Measurements from ENCODE around the gene PDS5B. TPM values are rescaled to one million over a fixed set of nuclear protein-coding genes. Genes with fewer than 3 reads are reported as not detected.

PDS5B gene
- total and polyA plus RNA-seq, 2 donors (not counting 1 experiment from before 2014, with no cell fraction given), result 6.6 to 62.9 TPM

DNA sequence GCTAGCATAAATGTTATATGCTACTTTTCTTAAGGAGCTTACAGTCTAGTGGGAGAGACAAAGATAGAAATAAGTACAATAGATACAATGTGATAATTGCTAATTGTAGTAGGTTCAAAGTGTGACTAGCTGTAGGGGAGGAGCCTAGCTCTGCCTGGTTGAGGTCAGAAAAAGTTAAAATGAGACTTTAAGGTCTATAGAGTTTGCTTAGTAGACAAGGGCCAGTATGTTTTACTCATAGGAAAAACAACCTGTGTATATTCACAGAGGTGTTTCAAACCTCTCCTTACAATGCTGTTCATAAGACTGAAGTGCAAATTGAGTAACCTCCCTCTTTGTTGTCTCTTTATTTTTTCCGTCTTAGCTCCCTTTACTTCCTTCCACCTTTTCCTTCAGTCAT is 56.1 kb downstream of the PDS5B start:
- no peak overlapping the region for H3K4me3 ChIP-seq (ENCODE audit: control extremely low read depth in 1 of 5, extremely low read depth in 1 of 5, insufficient read depth in 1 of 5, low read depth in 2 of 5, low read length in 4 of 5)
- H3K27ac Mint-ChIP-seq, result no peak overlapping the region
- no CpG with 5 or more reads among the region's 1 CpG for WGBS (ENCODE audit: insufficient coverage)
- no peak for TF ChIP-seq EZH2 (IDR thresholded peaks at IDR 0.05; ENCODE audit: borderline replicate concordance, insufficient read depth, low read depth, low read length, poor library complexity, severe bottlenecking)
- TF ChIP-seq, protein P1, sequence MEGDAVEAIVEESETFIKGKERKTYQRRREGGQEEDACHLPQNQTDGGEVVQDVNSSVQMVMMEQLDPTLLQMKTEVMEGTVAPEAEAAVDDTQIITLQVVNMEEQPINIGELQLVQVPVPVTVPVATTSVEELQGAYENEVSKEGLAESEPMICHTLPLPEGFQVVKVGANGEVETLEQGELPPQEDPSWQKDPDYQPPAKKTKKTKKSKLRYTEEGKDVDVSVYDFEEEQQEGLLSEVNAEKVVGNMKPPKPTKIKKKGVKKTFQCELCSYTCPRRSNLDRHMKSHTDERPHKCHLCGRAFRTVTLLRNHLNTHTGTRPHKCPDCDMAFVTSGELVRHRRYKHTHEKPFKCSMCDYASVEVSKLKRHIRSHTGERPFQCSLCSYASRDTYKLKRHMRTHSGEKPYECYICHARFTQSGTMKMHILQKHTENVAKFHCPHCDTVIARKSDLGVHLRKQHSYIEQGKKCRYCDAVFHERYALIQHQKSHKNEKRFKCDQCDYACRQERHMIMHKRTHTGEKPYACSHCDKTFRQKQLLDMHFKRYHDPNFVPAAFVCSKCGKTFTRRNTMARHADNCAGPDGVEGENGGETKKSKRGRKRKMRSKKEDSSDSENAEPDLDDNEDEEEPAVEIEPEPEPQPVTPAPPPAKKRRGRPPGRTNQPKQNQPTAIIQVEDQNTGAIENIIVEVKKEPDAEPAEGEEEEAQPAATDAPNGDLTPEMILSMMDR (IDR thresholded peaks at IDR 0.05), result no peak
- peaks cover 5% of the 10 kb centered on the region for H4K20me1 ChIP-seq (ENCODE audit: control insufficient read depth, insufficient read depth, low read length, poor library complexity, severe bottlenecking)
- no peak overlapping the region for H3K27ac ChIP-seq (ENCODE audit: low read length in 2 of 2)
- peaks cover 54% of the 10 kb centered on the region for H3K4me1 Mint-ChIP-seq
- H3K27me3 ChIP-seq (replicated peaks in 1 of 4; ENCODE audit: control extremely low read depth in 1 of 4, control insufficient read depth in 3 of 4, insufficient read depth in 4 of 4, low read length in 3 of 4), result no peaks in the 10 kb centered on the region
- H3K4me1 ChIP-seq (ENCODE audit: control insufficient read depth in 2 of 2, insufficient read depth in 2 of 2, low read length in 2 of 2), result peaks cover 10 to 33% of the 10 kb centered on the region in 2 donors
- no peak overlapping the region for H2AFZ ChIP-seq (ENCODE audit: insufficient read depth, low read depth, low read length, poor library complexity, severe bottlenecking)
- no peaks in the 10 kb centered on the region for H3K9me3 Mint-ChIP-seq (ENCODE audit: insufficient read depth)
- no peaks in the 10 kb centered on the region for H3K27me3 Mint-ChIP-seq
- ChIA-PET POLR2A (no interaction called here), CTCF (interaction anchor here (0.6 to 2.9 kb wide), 13 partner anchors 9 to 732 kb away, joined by 3 to 32 read pairs (median 4); partner anchors contain the start of gene PDS5B)
- intact Hi-C loops (cut with micrococcal nuclease), result no loop called here
- no peak overlapping the region for H3K9ac ChIP-seq (ENCODE audit: low read length)
- no peak overlapping the region for H3K4me2 ChIP-seq (replicated peaks; ENCODE audit: low read depth, low read length, poor library complexity, severe bottlenecking)
- no peaks in the 10 kb centered on the region for H3K36me3 ChIP-seq (replicated peaks in 1 of 2; ENCODE audit: control extremely low read depth in 1 of 2, control insufficient read depth in 1 of 2, extremely low read depth in 1 of 2, insufficient read depth in 2 of 2, low read length in 1 of 2)
- peaks cover 88% of the 10 kb centered on the region for H3K79me2 ChIP-seq (ENCODE audit: control insufficient read depth, insufficient read depth, low read length)
- H3K4me3 Mint-ChIP-seq, result no peak overlapping the region
- DNase-seq (no peak), ATAC-seq (ENCODE audit: low read depth) (no peak)
- H3K9me3 ChIP-seq (ENCODE audit: control extremely low read depth in 1 of 3, control insufficient read depth in 2 of 3, insufficient read depth in 1 of 3, low read length in 2 of 3), result no peaks in the 10 kb centered on the region

DNA sequence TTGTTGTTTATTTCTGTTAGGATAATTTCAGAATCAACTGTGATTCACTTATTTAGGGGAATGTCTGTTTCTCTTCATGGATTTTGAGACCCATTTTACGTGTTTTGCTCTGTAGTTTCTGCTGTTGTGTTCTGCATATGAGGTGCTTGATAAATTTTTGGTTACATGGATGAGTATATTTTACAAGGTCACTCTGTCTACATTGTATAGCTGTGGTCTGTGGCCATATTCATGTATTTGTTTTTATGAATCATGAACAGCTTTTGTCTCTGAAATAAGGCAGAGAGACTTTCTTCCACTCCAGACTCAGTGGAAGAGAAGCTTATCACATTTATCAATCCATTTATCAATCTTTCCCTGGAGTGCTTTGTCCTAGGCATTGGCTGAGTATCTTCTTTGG is 56.6 kb downstream of the PDS5B start:
- no peak overlapping the region for H3K27ac Mint-ChIP-seq
- no peak for ATAC-seq (ENCODE audit: low read depth)
- intact Hi-C loops (cut with micrococcal nuclease), result no loop called here
- Histone ChIP-seq H3K27me3 (replicated peaks in 1 of 4; ENCODE audit: control extremely low read depth in 1 of 4, control insufficient read depth in 3 of 4, insufficient read depth in 4 of 4, low read length in 3 of 4) (no peaks in the 10 kb centered on the region), H2AFZ (ENCODE audit: insufficient read depth, low read depth, low read length, poor library complexity, severe bottlenecking) (no peak overlapping the region), H3K9me3 (ENCODE audit: control extremely low read depth in 1 of 3, control insufficient read depth in 2 of 3, insufficient read depth in 1 of 3, low read length in 2 of 3) (no peaks in the 10 kb centered on the region), H3K79me2 (ENCODE audit: control insufficient read depth, insufficient read depth, low read length) (peaks cover 89% of the 10 kb centered on the region), H3K9ac (ENCODE audit: low read length) (no peak overlapping the region), H4K20me1 (ENCODE audit: control insufficient read depth, insufficient read depth, low read length, poor library complexity, severe bottlenecking) (peaks cover 5% of the 10 kb centered on the region), H3K36me3 (replicated peaks in 1 of 2; ENCODE audit: control extremely low read depth in 1 of 2, control insufficient read depth in 1 of 2, extremely low read depth in 1 of 2, insufficient read depth in 2 of 2, low read length in 1 of 2) (no peaks in the 10 kb centered on the region), H3K27ac (ENCODE audit: low read length in 2 of 2) (no peak overlapping the region), H3K4me3 (ENCODE audit: control extremely low read depth in 1 of 5, extremely low read depth in 1 of 5, insufficient read depth in 1 of 5, low read depth in 2 of 5, low read length in 4 of 5) (no peak overlapping the region), H3K4me2 (replicated peaks; ENCODE audit: low read depth, low read length, poor library complexity, severe bottlenecking) (no peak overlapping the region), H3K4me1 (ENCODE audit: control insufficient read depth in 2 of 2, insufficient read depth in 2 of 2, low read length in 2 of 2) (peaks cover 14 to 39% of the 10 kb centered on the region in 2 donors)
- H3K4me1 Mint-ChIP-seq, result peaks cover 57% of the 10 kb centered on the region
- WGBS (ENCODE audit: insufficient coverage), result no CpG with 5 or more reads among the region's 1 CpG
- no peaks in the 10 kb centered on the region for H3K9me3 Mint-ChIP-seq (ENCODE audit: insufficient read depth)
- ChIA-PET POLR2A (no interaction called here), CTCF (interaction anchor here (0.8 to 2.9 kb wide), 9 partner anchors 8 to 733 kb away, joined by 3 to 32 read pairs (median 10); partner anchors contain the start of gene PDS5B)
- DNase-seq, result no peak
- no peak for TF ChIP-seq EZH2 (IDR thresholded peaks at IDR 0.05; ENCODE audit: borderline replicate concordance, insufficient read depth, low read depth, low read length, poor library complexity, severe bottlenecking)
- TF ChIP-seq, protein P1 (IDR thresholded peaks at IDR 0.05), result no peak
- H3K4me3 Mint-ChIP-seq, result no peak overlapping the region
- H3K27me3 Mint-ChIP-seq, result no peaks in the 10 kb centered on the region

Measured in B cell (primary cell).